Mucosa of stomach (tissue), 1 donor: ENCODE data around the gene BGN.

Experiments
- H3K27me3 ChIP-seq: one replicate; pipeline ENCODE4 v1.7.0; 2013; ENCODE audit warnings: mild to moderate bottlenecking, low read length; ENCODE audit not compliant: control insufficient read depth, insufficient read depth
- H3K36me3 ChIP-seq: one replicate; pipeline ENCODE4 v1.7.0; 2013; ENCODE audit warnings: low read length; ENCODE audit not compliant: control insufficient read depth, insufficient read depth
- H3K4me1 ChIP-seq: one replicate; pipeline ENCODE4 v1.7.0; 2013; ENCODE audit warnings: mild to moderate bottlenecking, low read length; ENCODE audit not compliant: control insufficient read depth, insufficient read depth
- H3K4me3 ChIP-seq: one replicate; pipeline ENCODE4 v1.7.0; 2013; ENCODE audit warnings: low read length
- H3K9ac ChIP-seq: one replicate; pipeline ENCODE4 v1.7.0; 2013; ENCODE audit warnings: mild to moderate bottlenecking, low read length, moderate library complexity
- H3K9me3 ChIP-seq: one replicate; pipeline ENCODE4 v1.7.0; 2013; ENCODE audit warnings: mild to moderate bottlenecking, low read length, moderate library complexity; ENCODE audit not compliant: control insufficient read depth
- donor health status: Pancreatic carcinoma.

The BGN gene

DNA sequence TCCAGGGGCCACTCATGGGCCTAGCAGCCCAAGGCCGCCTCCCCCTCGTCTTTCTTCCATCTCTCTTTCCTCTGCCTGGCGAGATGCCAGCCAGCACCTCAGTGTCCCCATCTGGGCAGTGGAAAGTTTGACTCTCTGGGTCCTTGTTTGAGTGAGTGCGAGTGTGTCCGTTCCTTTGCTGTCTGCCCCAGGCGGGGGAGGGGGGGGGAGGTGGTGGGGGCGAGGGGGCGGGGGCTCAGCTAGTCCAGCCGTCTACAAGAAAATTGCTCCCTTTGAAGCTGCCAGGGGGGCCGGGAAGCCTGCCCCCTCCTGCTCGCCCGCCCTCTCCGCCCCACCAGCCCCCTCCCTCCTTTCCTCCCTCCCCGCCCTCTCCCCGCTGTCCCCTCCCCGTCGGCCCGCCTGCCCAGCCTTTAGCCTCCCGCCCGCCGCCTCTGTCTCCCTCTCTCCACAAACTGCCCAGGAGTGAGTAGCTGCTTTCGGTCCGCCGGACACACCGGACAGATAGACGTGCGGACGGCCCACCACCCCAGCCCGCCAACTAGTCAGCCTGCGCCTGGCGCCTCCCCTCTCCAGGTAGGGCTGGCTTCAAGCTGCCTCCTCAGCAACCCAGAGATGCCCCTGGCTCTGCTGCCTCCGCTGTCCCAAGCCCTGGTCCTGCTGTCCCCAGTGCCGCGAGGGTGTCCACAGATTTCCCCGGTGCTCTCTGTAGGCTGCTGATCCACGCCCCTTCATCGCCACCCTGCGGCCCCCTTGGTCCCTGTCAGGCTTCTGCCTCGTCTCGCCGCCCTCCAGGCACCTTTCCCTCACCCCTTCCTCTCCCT, at the start of gene BGN:
Gene BGN (plus strand): TSS at position 440 of the 821 bp plus-strand sequence. CDS start 9,652 bp downstream, outside the sequence.
- Histone ChIP-seq H3K27me3 (no peaks in the 10 kb centered on the region), H3K9ac (no peak within 1 kb of the TSS), H3K9me3 (no peaks in the 10 kb centered on the region), H3K36me3 (no peaks in the 10 kb centered on the region), H3K4me1 (peaks cover 4% of the 10 kb centered on the region), H3K4me3 (no peak within 1 kb of the TSS)

DNA sequence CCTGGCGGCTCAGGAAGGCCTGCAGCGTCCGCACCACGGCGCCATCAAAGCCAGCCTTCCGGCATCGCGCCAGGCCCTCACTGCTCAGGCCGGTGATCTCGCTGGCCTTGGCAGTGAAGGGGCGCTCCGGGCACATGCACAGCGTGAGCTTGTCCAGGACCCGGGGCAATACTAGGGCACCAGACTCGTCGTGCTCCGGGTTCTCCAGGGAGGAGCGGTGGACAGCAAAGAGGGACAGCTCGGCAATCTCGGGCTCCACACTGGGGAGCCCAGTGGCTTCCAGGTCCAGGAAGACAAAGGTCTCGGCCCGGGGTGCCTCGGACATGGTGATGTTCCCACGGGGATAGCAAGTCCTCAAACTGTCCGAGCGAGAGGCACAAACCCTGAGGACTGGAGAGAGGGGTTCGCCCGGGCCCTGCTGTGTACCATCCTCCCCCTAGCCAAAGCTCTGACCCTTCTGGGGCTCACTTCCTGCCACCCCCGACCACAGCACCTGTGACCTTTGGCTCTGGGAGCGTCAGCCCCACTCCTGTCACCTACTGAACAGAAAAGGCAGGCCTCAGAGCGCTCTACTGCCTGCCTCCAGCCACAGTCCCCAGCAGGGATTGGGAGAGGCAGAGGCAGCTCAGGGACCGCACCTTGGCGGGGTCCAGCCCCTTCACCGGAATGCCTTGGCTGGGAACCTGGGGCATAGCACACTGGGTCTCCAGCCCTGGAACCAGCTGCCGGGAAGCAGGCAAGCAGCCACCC, 49.5 kb upstream of the BGN start:
- H3K36me3 ChIP-seq = no peaks in the 10 kb centered on the region
- no peak overlapping the region for H3K4me3 ChIP-seq
- no peak overlapping the region for H3K9ac ChIP-seq
- H3K27me3 ChIP-seq = no peaks in the 10 kb centered on the region
- no peaks in the 10 kb centered on the region for H3K9me3 ChIP-seq
- H3K4me1 ChIP-seq = no peaks in the 10 kb centered on the region

DNA sequence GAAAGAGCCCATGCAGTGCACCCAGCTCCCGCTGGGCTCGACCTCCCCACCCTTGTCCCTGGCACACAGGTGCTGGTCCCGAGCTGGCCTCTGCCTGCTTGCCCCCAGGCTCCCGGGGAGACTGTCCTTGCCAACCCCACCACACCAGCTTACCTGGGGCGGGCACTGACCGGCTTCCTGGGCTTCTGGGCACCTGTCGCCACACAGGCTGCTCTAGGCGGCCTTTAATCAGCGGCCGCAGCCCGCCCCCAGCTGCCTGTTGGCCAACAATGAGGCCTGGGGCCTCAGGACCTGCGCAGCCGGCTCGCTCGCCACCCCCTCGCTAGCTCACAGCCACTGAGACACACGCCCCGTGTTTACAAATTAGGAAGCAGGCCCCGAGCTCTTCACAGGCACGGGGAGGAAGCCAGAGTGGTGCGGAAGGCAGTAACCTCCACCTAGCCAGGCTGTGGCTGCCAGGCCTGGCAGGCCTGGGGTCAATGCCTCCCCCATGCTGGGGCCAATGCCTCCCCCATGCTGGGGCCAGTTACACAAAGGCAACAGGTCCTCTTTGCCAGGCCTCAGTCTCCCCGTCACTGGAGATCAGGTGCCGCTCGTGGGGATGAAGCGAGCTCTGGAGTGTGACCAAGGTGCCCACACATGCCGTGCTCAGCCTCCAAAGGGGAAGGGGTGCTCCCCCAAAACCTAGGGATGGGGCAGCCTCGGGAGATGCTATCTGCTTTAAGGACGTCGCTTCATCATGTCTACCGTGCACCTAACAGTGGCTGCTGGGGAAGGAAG, 48.7 kb upstream of the BGN start, which contains the start of gene TREX2:
Gene TREX2 (minus strand): TSS at position 201 of the 780 bp plus-strand sequence. CDS start 626 bp downstream, outside the sequence.
- no peaks in the 10 kb centered on the region for H3K27me3 ChIP-seq
- no peaks in the 10 kb centered on the region for H3K4me1 ChIP-seq
- H3K4me3 ChIP-seq = no peak within 1 kb of the TSS
- no peaks in the 10 kb centered on the region for H3K9me3 ChIP-seq
- no peaks in the 10 kb centered on the region for H3K36me3 ChIP-seq
- H3K9ac ChIP-seq = no peak within 1 kb of the TSS

DNA sequence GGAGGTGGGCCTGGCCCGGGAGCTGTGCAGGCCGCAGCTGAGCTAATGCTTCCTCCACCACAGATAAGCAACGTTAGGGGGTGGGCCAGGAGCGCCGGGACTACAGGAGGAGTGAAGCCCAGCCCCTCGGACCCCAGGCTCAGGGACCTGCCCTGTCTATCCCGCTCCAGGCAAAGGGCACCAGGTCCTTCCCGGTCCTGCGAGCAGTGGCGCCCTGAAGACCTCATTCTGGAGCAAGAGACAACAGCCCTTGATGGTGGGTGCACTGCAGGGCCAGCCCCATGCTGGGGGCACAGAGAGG, 48.2 kb upstream of the BGN start:
- no peak overlapping the region for H3K9ac ChIP-seq
- no peaks in the 10 kb centered on the region for H3K36me3 ChIP-seq
- H3K9me3 ChIP-seq = no peaks in the 10 kb centered on the region
- H3K4me3 ChIP-seq = no peak overlapping the region
- H3K4me1 ChIP-seq = no peaks in the 10 kb centered on the region
- no peaks in the 10 kb centered on the region for H3K27me3 ChIP-seq

DNA sequence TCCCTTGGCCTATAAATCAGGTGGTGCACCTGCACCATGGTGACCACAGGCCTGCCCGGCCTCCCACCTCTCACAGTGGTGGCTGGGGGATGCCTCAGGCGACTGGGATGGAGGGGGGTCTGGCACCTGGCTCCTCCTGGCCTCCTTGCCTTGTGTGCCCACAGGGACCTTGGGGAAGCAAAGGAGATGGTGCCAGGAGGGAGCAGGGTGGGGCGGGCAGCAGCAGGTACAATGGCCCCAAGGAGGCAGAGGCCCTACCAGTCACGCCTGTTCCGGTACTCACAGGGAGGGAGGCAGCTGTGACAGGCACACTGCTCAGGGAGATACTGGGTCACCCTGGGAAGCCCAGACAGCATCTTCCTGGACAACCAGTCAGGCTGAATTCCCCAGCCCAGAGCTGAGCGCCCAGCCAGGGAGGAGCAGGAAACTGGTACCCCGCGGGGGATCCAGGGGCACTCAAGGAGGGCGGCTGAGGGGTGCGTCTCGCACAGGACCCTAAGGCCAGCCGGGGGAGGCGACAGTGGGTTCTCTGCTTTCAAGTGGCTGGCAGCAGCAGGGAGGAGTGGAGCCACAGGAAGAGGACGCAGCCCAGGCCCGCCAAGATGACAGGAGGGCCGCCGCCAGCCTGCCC, 47.7 kb upstream of the BGN start:
- no peak overlapping the region for H3K4me3 ChIP-seq
- no peak overlapping the region for H3K9ac ChIP-seq
- H3K9me3 ChIP-seq = no peaks in the 10 kb centered on the region
- no peaks in the 10 kb centered on the region for H3K27me3 ChIP-seq
- H3K4me1 ChIP-seq = no peaks in the 10 kb centered on the region
- no peaks in the 10 kb centered on the region for H3K36me3 ChIP-seq

DNA sequence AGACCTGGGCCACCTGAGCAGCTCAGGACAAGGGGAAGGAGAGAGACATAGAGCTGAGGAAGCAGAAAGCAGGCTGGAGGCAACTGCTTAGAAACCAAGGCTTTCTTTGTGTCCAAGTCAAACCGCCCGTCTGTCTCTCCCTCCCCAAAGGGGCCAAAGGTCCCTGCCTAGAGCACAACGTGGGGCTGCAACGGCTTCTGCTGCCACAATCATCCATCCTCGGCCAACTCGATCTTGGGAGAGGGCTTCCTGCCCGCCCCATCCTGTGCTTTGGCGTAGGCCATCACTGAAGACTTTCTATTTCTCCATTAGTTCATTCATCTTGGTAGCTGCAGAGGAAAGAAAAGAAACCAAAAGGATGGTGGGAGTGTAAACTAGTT, 47.2 kb upstream of the BGN start:
- Histone ChIP-seq H3K4me3 (no peak overlapping the region), H3K9me3 (no peaks in the 10 kb centered on the region), H3K36me3 (no peaks in the 10 kb centered on the region), H3K9ac (no peak overlapping the region), H3K27me3 (no peaks in the 10 kb centered on the region), H3K4me1 (no peaks in the 10 kb centered on the region)

DNA sequence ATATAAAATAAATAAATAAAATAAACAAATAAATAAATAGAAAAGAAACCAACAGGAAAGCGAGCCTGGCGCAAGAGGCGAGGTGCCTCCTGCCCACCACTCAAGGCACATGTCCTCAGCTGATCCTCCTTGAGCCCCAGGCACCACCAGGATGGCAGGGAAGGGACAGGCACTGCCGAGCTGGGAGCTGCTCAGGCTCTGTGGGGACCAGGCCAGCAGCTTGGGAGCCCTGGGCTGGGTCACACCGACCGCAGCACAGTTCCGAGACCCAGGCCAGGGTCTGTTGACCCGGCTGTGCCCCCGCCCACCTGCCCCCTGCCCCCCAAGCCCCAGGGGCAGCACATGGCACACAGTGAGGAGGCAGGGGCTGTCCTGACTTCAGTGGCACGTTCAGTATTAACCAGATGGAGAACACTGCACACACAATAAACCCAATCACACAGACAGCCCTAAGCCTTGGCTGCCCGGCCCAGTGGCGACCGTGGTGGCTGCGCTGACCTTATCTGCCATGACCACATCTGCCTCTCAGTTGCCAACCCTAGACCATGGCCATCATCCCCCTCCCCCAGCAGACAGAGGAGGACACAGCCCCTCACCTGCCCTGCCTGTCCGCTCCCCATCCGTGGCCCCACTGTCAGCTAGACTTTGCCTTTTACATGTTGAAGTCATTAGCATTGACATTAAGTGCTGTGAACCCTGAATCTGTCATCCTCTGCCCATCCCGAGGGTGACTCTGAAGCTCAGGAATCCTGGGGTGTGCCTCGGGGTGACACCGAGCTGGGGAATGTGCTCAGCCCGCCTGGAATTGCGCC, 46.0 kb upstream of the BGN start:
- Histone ChIP-seq H3K9ac (no peak overlapping the region), H3K27me3 (no peaks in the 10 kb centered on the region), H3K36me3 (no peaks in the 10 kb centered on the region), H3K4me1 (no peaks in the 10 kb centered on the region), H3K4me3 (no peak overlapping the region), H3K9me3 (no peaks in the 10 kb centered on the region)

DNA sequence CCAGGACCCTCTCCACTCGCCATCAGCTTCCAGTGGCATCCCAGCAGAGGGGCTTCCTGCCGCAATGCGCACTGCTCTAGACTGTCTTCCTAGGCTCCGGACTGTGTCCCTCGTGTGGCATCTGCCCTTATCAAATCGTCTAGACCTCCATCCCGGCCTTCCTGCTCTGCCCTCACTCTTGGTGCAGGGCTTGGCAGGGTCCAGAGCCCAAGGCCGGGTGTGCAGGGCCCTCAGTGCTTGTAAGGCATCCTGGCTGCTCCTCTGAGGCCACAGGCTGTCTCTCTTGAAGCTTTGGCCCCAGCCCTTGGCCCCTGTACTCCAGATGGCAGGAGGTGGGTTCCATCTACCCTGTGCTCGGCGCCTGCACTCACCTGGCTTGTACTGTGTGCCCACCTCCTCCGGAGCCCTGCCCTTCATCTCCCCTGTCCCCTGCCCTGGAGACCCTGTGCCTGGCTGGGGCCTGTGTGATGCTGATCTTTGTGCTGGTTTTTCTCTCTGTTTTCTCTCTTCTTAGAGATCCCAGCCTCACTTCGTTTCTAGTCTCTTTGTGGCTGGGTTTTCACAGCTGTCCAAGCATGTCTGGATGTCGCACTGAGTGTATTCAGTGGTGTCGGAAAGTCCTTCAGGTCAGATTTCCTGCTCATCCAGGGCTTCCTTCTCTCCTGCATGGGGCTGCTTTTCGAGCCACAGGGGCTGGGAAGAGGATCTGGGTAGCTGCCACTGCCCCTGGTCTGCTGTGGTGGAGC, 45.2 kb upstream of the BGN start:
- Histone ChIP-seq H3K4me1 (no peaks in the 10 kb centered on the region), H3K9me3 (no peaks in the 10 kb centered on the region), H3K36me3 (no peaks in the 10 kb centered on the region), H3K9ac (no peak overlapping the region), H3K27me3 (no peaks in the 10 kb centered on the region), H3K4me3 (no peak overlapping the region)

DNA sequence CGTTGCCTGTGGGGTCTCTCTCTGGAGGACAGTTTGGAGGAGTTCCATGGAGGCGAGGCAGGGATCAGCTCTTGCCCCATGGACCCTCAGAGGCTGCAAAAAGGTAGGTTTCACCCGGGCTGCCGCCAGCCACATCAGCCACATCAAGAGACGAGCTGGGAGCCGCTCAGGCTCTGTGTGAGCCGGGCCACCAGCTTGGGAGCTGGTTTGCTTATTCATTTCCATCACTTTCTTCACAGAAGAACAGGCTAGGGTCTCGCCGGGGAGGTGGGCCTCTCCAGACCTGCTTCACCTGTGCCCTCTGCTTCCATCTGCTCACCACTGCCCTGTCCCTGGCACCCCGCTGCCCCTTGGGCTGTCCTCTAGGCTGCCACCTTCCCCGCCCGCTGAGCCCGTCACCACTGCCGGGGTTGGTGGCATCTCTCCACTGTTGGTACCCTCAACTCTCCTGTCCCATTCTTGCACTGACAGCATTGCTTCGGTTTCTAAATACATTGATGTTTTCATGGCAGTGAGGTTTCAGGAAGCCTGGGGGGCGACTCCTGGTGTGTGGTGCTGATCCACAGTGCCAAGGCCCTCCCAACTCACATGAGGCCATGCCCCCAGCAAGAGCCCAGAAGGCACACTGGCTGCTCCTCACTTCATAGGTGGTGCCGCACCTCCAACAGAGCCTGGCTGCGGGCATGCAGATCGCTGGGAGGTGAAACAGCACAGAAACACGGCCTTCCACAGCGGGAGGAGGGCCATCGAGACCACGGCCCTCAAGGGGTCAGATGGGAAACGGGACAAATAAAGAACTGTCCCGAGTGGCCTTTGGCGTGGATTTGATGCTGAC, 44.4 kb upstream of the BGN start:
- H3K27me3 ChIP-seq = no peaks in the 10 kb centered on the region
- H3K9ac ChIP-seq = no peak overlapping the region
- no peak overlapping the region for H3K4me3 ChIP-seq
- H3K9me3 ChIP-seq = no peaks in the 10 kb centered on the region
- H3K4me1 ChIP-seq = no peaks in the 10 kb centered on the region
- no peaks in the 10 kb centered on the region for H3K36me3 ChIP-seq

DNA sequence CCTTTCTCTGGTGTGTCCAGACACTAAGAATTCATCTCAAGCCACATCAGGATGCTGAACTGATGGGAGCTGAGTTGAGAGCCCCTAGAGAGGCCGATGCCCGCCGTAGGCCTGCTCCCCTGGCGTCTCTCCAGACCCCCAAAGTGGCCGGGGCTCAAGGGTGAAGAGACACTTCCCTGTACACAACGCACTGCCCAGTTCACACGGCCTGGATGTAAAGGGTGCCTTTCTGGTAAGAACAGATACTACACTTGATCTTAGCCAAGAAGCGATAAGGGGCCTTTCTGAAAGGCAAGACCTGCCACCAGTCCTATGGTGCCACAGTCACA, 43.9 kb upstream of the BGN start:
- no peaks in the 10 kb centered on the region for H3K9me3 ChIP-seq
- H3K9ac ChIP-seq = no peak overlapping the region
- no peaks in the 10 kb centered on the region for H3K27me3 ChIP-seq
- no peaks in the 10 kb centered on the region for H3K4me1 ChIP-seq
- H3K4me3 ChIP-seq = no peak overlapping the region
- no peaks in the 10 kb centered on the region for H3K36me3 ChIP-seq
